Naive thymus-derived CD8-positive, alpha-beta T cell (primary cell): ENCODE measurements around the gene PANK2. TPM values are rescaled to one million over a fixed set of nuclear protein-coding genes. Genes with fewer than 3 reads are reported as not detected.
A peak's percentile ranks its signal among the peaks of the same experiment; 100 is the strongest.

Source experiments
- ATAC-seq, 2 donors: fragments of 150-1000 bp; cut with Tn5 transposase in 1 of 2; sonication (Bioruptor Pico), chemical (Tn5 transposase) in 1 of 2; 1 replicate in 1 of 2; 2 replicates in 1 of 2; pipeline ENCODE4 v1.10.0; 2021; ENCODE audit warnings: mild to moderate bottlenecking in 2 of 2, moderate library complexity in 2 of 2
- POLR2A ChIA-PET: fragments of 350-600 bp; sonication (Branson Sonifier 250); formaldehyde crosslinking; loops from one replicate; lab custom pipeline; 2021; ENCODE audit warnings: antibody characterized with exemption; lab: Charles Lee
- DNase-seq, 10 donors: peaks; one replicate each; pipeline versions ENCODE4 v3.0.0 to v3.0.0-alpha.2; 2020 to 2022
- H3K27ac Mint-ChIP-seq, 10 donors: one replicate each; pipeline ENCODE4 v1.8.0; 2020 to 2022; ENCODE audit warnings: mild to moderate bottlenecking in 10 of 10, mixed read lengths in 10 of 10, moderate library complexity in 4 of 10, inconsistent platforms in 1 of 10
- H3K27me3 Mint-ChIP-seq, 5 donors: one replicate each; pipeline ENCODE4 v1.8.0; 2021 to 2022; ENCODE audit warnings: mixed read lengths in 5 of 5
- H3K36me3 Mint-ChIP-seq, 3 donors: one replicate each; pipeline ENCODE4 v1.8.0; 2020 to 2022; ENCODE audit warnings: mixed read lengths in 3 of 3, mild to moderate bottlenecking in 2 of 3, inconsistent platforms in 1 of 3
- H3K4me1 Mint-ChIP-seq, 4 donors: one replicate each; pipeline ENCODE4 v1.8.0; 2021 to 2022; ENCODE audit warnings: mixed read lengths in 4 of 4
- H3K4me3 Mint-ChIP-seq, 10 donors: one replicate each; pipeline ENCODE4 v1.8.0; 2020 to 2022; ENCODE audit warnings: mild to moderate bottlenecking in 10 of 10, mixed read lengths in 10 of 10, moderate library complexity in 6 of 10, inconsistent platforms in 1 of 10
- H3K9me3 Mint-ChIP-seq, 9 donors: one replicate each; pipeline ENCODE4 v1.8.0; 2020 to 2022; ENCODE audit warnings: mixed read lengths in 9 of 9, mild to moderate bottlenecking in 3 of 9, inconsistent platforms in 1 of 9, moderate library complexity in 1 of 9
- polyA plus RNA-seq, 3 donors: library from polyadenylated mRNA; unstranded; fragments of 300-500 nt; fragmentation: Illumina TruSeq; gene quantifications; one replicate each; pipeline ENCODE4 v1.2.3, GENCODE V29; 2021
- total RNA-seq, 8 experiments: library from RNA in 2 of 8; stranded (reverse) in 2 of 8; gene quantifications; one replicate each; pipeline ENCODE4 v1.2.3 and lab custom pipeline; 2021 to 2026

Gene PANK2
- total and polyA plus RNA-seq, 5 experiments from 2014 or later = 32.9 to 72.5 (median 36.8) TPM

- Mint-ChIP-seq H3K9me3 (no peaks in the 10 kb centered on the region), H3K4me3 (no peak overlapping the region), H3K4me1 (peaks cover 20 to 57% (median 45%) of the 10 kb centered on the region in 4 donors), H3K27ac (peak overlapping the region in 9 of 10 donors; percentile 31 to 89 (median 71)), H3K27me3 (no peaks in the 10 kb centered on the region), H3K36me3 (peaks cover 3 to 74% (median 4%) of the 10 kb centered on the region in 3 donors)
- no peak for DNase-seq
- POLR2A ChIA-PET = interaction anchor here (2.0 kb wide), 1 partner anchor 10 kb away, joined by 5 read pairs; no protein-coding TSS in a partner anchor
- no peak for ATAC-seq
These were observed 33.8 kb downstream of the PANK2 start for GRCh38 chr20:3922983-3923339.

- H3K4me1 Mint-ChIP-seq = peaks cover 23 to 61% (median 49%) of the 10 kb centered on the region in 4 donors
- peaks cover 3 to 66% (median 4%) of the 10 kb centered on the region in 3 donors for H3K36me3 Mint-ChIP-seq
- H3K27me3 Mint-ChIP-seq = no peaks in the 10 kb centered on the region
- no peak overlapping the region for H3K4me3 Mint-ChIP-seq
- DNase-seq (no peak), ATAC-seq (no peak)
- H3K27ac Mint-ChIP-seq = peak overlapping the region; percentile 26 to 89 (median 76)
- POLR2A ChIA-PET = no interaction called here
- no peaks in the 10 kb centered on the region for H3K9me3 Mint-ChIP-seq
These were observed 34.6 kb downstream of the PANK2 start for GRCh38 chr20:3923818-3924217.

- Mint-ChIP-seq H3K9me3 (no peaks in the 10 kb centered on the region), H3K4me1 (peaks cover 25 to 62% (median 54%) of the 10 kb centered on the region in 4 donors), H3K4me3 (no peak overlapping the region), H3K27me3 (no peaks in the 10 kb centered on the region), H3K36me3 (peaks cover under 1 to 59% (median 3%) of the 10 kb centered on the region in 3 donors), H3K27ac (peak overlapping the region; percentile 60 to 89 (median 76))
- POLR2A ChIA-PET = interaction anchor here (0.6 kb wide), 1 partner anchor 66 kb away, joined by 3 read pairs; no protein-coding TSS in a partner anchor
- ATAC-seq (peak in 1 of 2 donors; percentile 23), DNase-seq (no peak)
These were observed 35.3 kb downstream of the PANK2 start for GRCh38 chr20:3924304-3925112.

GRCh38 chr20:3925113-3925695, 36.0 kb downstream of the PANK2 start:
- Mint-ChIP-seq H3K36me3 (peaks cover 0 to 53% (median 3%) of the 10 kb centered on the region in 3 donors), H3K27ac (peak overlapping the region in 9 of 10 donors; percentile 37 to 89 (median 66)), H3K9me3 (no peaks in the 10 kb centered on the region), H3K4me3 (no peak overlapping the region), H3K4me1 (peaks cover 29 to 66% (median 57%) of the 10 kb centered on the region in 4 donors), H3K27me3 (no peaks in the 10 kb centered on the region)
- DNase-seq (no peak), ATAC-seq (no peak)
- POLR2A ChIA-PET = interaction anchor here (0.6 kb wide), 1 partner anchor 66 kb away, joined by 3 read pairs; no protein-coding TSS in a partner anchor

- Mint-ChIP-seq H3K36me3 (peaks cover 0 to 46% (median 3%) of the 10 kb centered on the region in 3 donors), H3K9me3 (no peaks in the 10 kb centered on the region), H3K27me3 (no peaks in the 10 kb centered on the region), H3K27ac (peak overlapping the region; percentile 26 to 89 (median 64)), H3K4me1 (peaks cover 29 to 73% (median 59%) of the 10 kb centered on the region in 4 donors), H3K4me3 (peak overlapping the region in 2 of 10 donors; percentile 8 to 27)
- no peak for DNase-seq
- ATAC-seq = no peak
- POLR2A ChIA-PET = no interaction called here
These were observed 36.9 kb downstream of the PANK2 start for GRCh38 chr20:3925899-3926638.

GRCh38 chr20:3927486-3928291, 38.5 kb downstream of the PANK2 start:
- no peak overlapping the region for H3K4me3 Mint-ChIP-seq
- H3K9me3 Mint-ChIP-seq = no peaks in the 10 kb centered on the region
- DNase-seq = no peak
- POLR2A ChIA-PET = interaction anchor here (0.6 to 1.6 kb wide), 2 partner anchors 10 to 76 kb away, joined by 3 to 4 read pairs; no protein-coding TSS in a partner anchor
- peaks cover 24 to 75% (median 61%) of the 10 kb centered on the region in 4 donors for H3K4me1 Mint-ChIP-seq
- H3K27ac Mint-ChIP-seq = peak overlapping the region; percentile 29 to 83 (median 70)
- H3K27me3 Mint-ChIP-seq = no peaks in the 10 kb centered on the region
- no peak for ATAC-seq
- peaks cover 0 to 32% (median 3%) of the 10 kb centered on the region in 3 donors for H3K36me3 Mint-ChIP-seq

GRCh38 chr20:3929713-3930060, 40.5 kb downstream of the PANK2 start:
- POLR2A ChIA-PET = interaction anchor here (1.2 kb wide), 1 partner anchor 44 kb away, joined by 3 read pairs; no protein-coding TSS in a partner anchor
- no peaks in the 10 kb centered on the region for H3K9me3 Mint-ChIP-seq
- DNase-seq (no peak), ATAC-seq (no peak)
- peaks cover 4 to 20% (median 5%) of the 10 kb centered on the region in 3 donors for H3K36me3 Mint-ChIP-seq
- no peaks in the 10 kb centered on the region for H3K27me3 Mint-ChIP-seq
- no peak overlapping the region for H3K4me3 Mint-ChIP-seq
- H3K4me1 Mint-ChIP-seq = peaks cover 27 to 70% (median 58%) of the 10 kb centered on the region in 4 donors
- H3K27ac Mint-ChIP-seq = peak overlapping the region in 9 of 10 donors; percentile 27 to 85 (median 67)

GRCh38 chr20:3930265-3931206, 41.3 kb downstream of the PANK2 start:
- peak overlapping the region; percentile 40 to 86 (median 72) for H3K27ac Mint-ChIP-seq
- no peak for DNase-seq
- peaks cover 25 to 68% (median 52%) of the 10 kb centered on the region in 4 donors for H3K4me1 Mint-ChIP-seq
- POLR2A ChIA-PET = interaction anchor here (0.6 to 1.2 kb wide), 4 partner anchors 11 to 207 kb away, joined by 3 to 5 read pairs (median 4); no protein-coding TSS in a partner anchor
- peak overlapping the region in 1 of 10 donors; percentile 37 for H3K4me3 Mint-ChIP-seq
- peaks cover 4 to 15% (median 5%) of the 10 kb centered on the region in 3 donors for H3K36me3 Mint-ChIP-seq
- H3K27me3 Mint-ChIP-seq = no peaks in the 10 kb centered on the region
- peak in 1 of 2 donors; percentile 21 for ATAC-seq
- H3K9me3 Mint-ChIP-seq = no peaks in the 10 kb centered on the region

- DNase-seq (no peak), ATAC-seq (no peak)
- peaks cover 19 to 57% (median 44%) of the 10 kb centered on the region in 4 donors for H3K4me1 Mint-ChIP-seq
- peak overlapping the region in 7 of 10 donors; percentile 23 to 95 (median 53) for H3K27ac Mint-ChIP-seq
- peak overlapping the region in 2 of 10 donors; percentile 76 to 87 for H3K4me3 Mint-ChIP-seq
- POLR2A ChIA-PET = no interaction called here
- H3K9me3 Mint-ChIP-seq = no peaks in the 10 kb centered on the region
- H3K36me3 Mint-ChIP-seq = peaks cover 4 to 9% (median 5%) of the 10 kb centered on the region in 3 donors
- no peaks in the 10 kb centered on the region for H3K27me3 Mint-ChIP-seq
These were observed 42.5 kb downstream of the PANK2 start for GRCh38 chr20:3931664-3932063.

GRCh38 chr20:3932277-3932676, 43.1 kb downstream of the PANK2 start:
- POLR2A ChIA-PET = interaction anchor here (0.5 to 1.4 kb wide), 3 partner anchors 10 to 60 kb away, joined by 4 to 5 read pairs (median 5); no protein-coding TSS in a partner anchor
- ATAC-seq (no peak), DNase-seq (no peak)
- H3K27ac Mint-ChIP-seq = peak overlapping the region; percentile 29 to 95 (median 93)
- peaks cover 4 to 5% (median 5%) of the 10 kb centered on the region in 3 donors for H3K36me3 Mint-ChIP-seq
- peaks cover 0 to under 1% (median 0%) of the 10 kb centered on the region in 9 donors for H3K9me3 Mint-ChIP-seq
- H3K4me3 Mint-ChIP-seq = peak overlapping the region; percentile 71 to 87 (median 81)
- H3K27me3 Mint-ChIP-seq = no peaks in the 10 kb centered on the region
- peaks cover 16 to 52% (median 37%) of the 10 kb centered on the region in 4 donors for H3K4me1 Mint-ChIP-seq
